Activated CD8-positive, alpha-beta memory T cell treated with anti-CD3 and anti-CD28 coated beads for 48 hours (primary cell): ENCODE results near the gene SELL.
A peak's percentile ranks its signal among the peaks of the same experiment; 100 is the strongest.
"Not testable (repeated sequence)": the region's sequence is repeated elsewhere in the genome, so short reads cannot be mapped to it uniquely, and the experiment has no call there.

ENCODE experiments used
- DNase-seq, 3 experiments: peaks; one replicate each; pipeline ENCODE4 v3.0.0-alpha.2; 2020; ENCODE audit warnings: low read depth in 2 of 3, low spot score in 2 of 3

Gene SELL

DNA sequence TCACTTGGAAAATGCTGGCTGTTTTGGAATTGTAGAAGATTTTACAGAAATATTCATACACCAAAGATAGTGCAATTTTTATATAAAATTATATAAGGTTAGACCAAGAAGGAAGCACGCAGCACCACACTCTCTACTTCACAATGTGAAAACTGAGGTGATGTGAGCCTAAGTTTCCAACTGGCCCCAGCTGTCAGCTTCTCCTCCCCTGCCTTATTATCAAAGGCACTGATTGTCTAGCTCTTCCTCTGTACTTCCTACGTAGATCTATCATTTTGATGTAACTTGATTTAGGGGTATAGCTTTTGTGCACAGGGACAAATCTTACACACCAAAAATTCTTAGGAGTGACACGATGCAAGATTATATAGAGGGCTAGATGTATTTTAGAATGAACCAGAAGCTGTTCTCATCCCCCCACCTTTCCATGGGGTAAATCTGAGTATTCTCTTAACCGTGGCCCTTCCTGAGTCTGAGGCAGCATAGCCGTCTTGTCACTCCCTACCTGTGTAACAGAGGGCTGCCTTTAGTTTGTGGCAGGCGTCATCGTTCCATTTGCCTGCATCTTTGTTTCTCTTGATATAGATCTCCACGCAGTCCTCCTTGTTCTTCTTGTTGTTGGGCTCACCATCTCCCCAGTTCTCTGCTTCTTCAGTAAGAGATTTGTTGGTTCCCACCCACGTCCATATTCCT is 3.4 kb downstream of the SELL start:
- no peak for DNase-seq

- DNase-seq, result no peak
Observed at GRCh38 chr1:169704797-169705196, 6.6 kb downstream of the SELL start.

- DNase-seq, result no peak
Observed at GRCh38 chr1:169701261-169702005, 10.0 kb downstream of the SELL start.

DNA sequence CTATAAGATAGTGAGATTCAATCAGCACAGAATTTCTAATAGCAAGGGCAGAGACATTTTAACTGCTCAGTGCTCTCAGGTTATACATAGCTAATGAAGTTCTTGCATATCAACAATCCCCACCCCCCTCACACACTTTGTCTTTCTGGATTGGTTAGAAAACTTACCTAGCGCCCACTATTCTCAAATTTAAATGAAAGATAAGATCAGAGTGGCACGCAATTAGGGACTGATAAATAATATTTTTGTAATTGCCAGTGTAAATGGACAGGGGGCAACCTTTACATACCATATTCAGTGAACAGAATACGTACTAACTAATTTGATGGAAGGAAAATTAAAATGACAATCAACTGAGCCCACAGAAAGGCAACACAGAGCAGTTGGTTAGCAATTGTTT is 11.7 kb downstream of the SELL start:
- no peak for DNase-seq

DNA sequence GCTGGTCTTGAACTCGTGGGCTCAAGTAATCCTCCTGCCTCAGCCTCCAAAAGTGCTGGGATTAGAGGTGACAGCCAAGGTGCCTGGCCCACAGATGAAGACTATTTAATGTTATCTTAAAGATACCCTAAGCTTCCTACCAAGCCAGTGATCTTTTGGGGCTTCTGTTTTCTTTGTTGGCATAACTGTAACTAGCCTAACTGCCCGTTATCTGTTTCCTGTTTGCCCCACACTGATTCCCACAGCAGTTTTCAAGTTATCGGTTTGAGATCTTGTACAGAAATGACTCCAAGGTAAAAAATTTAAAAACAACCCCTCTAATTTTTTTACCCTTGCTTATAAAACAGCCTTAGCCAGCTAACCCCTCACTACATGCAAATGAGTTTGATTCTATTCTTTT is 12.4 kb downstream of the SELL start:
- no peak for DNase-seq

DNA sequence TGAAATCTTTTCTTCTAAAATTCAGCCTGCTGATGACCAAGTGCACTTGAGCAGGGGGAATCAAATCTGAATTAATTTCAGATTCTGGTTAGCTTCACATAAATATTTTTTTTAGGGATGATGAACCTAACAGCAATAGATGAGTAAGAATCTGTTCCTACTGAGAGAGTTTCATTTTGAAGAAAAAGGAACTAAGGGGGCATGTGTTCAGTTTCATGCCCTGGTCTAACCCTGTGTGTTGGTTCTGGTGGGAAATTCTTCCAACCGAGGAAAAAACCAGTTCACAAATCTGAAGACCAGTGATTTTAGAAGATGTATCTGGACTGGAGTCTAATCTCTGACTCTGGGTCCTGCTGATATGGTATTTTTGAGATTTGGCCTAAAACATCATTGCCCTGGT is 13.7 kb downstream of the SELL start:
- DNase-seq, result no peak

GRCh38 chr1:169696273-169697100 is 14.9 kb downstream of the SELL start:
- no peak for DNase-seq

DNA sequence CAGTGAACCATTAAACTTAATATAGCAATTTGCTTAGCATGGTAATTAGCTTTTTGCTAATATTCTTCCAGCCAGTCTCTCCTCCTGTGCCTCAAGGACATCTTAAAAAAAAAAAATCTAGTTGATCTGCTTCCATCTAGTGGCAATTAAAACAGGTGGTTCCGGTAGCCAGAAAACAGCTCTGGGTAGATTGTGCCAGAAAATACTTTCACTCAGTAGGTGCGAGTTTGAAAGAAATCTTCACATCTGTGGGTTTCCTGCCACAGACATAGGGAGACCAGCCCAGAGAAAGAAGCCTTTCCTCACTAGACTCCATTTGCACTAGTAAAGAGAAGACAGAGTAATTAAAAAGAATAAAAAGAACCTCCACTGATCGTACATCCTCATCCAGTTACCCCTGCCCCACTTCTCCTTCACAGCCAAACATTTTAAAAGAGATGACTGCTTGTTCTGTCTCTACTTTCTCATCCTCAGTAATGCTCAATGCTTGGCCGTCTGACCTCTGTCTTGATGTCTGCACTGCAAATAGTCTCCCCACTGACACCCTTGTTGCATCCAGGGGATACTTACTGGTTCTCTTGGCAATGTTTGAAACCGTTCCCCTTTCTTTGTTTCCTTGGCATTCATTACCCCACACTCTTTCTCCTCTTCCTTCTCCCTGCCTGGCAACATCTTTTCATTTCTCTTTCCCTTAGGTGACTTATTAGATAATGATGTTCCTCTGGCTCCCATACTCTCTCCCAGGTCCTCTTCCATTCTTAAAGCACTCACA is 16.9 kb downstream of the SELL start:
- DNase-seq, result no peak

- no peak for DNase-seq
Observed at GRCh38 chr1:169692756-169693460, 18.5 kb downstream of the SELL start.

- no peak for DNase-seq
Observed at GRCh38 chr1:169690489-169690888, 20.9 kb downstream of the SELL start.

- DNase-seq, result no peak
Observed at GRCh38 chr1:169689395-169689794, 22.0 kb downstream of the SELL start.

- DNase-seq, result not testable (repeated sequence)
Observed at GRCh38 chr1:169688377-169688776, 23.0 kb downstream of the SELL start.

DNA sequence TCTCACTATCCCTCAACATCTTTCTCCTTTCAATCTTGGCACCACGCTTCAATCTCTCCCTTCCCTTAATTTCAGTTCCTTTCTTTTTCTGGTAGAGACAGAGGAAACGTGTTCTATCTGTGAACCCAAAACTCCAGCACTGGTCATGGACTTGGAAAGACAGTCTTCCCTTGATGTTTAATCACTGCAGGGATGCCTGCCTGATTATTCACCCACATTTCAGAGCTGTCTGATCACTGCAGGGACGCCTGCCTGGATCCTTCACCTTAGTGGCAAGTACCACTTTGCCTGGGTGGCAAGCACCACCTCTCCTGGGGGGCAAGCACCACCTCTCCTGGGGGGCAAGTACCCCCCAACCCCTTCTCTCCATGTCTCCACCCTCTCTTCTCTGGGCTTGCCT is 27.8 kb downstream of the SELL start:
- DNase-seq, result no peak

DNA sequence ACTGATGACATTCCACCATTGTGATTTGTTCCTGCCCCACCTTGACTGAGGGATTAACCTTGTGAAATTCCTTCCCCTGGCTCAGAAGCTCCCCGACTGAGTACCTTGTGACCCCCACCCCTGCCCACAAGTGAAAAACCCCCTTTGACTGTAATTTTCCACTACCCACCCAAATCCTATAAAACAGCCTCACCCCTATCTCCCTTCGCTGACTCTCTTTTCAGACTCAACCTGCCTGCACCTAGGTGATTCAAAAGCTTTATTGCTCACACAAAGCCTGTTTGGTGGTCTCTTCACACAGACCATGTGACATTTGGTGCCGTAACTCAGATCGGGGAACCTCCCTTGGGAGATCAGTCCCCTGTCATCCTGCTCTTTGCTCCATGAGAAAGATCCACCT is 28.3 kb downstream of the SELL start:
- not testable (repeated sequence) for DNase-seq

GRCh38 chr1:169682071-169682470 is 29.3 kb downstream of the SELL start:
- DNase-seq, result no peak

- DNase-seq, result no peak
Observed at GRCh38 chr1:169681140-169681539, 30.3 kb downstream of the SELL start.

DNA sequence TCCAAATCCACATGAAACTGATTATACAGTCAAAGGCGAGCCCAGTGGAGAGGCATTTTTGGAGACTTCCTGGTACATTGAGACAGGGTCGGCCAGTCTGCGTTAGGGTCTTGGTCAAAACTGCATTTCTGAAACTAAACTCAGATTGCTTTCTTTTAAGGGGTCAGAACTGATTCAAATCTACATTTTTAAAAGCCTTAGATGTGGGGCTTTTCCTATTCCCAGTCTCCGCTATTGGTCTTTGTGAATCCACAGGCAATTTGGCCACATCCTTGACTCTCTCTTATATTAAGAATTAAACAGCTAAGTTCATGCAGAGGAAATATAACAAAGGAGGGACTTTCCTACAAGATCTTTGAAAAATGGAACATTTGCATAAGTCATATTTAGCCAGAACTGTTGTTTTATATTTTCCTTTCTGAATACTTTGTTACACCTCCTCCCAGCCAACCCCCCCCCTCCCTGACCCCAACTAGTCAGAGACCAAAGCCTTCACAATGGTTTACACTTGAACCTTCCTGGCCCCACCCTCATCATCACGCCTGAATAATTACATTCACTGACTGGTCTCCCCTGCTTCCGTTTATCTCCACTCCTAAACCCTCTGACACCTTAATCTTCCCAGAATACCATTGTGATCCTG is 30.9 kb downstream of the SELL start:
- peak in 1 of 3 experiments; percentile 30 for DNase-seq

- DNase-seq, result no peak
Observed at GRCh38 chr1:169679692-169680091, 31.7 kb downstream of the SELL start.

GRCh38 chr1:169676001-169676400 is 35.4 kb downstream of the SELL start:
- DNase-seq, result no peak

GRCh38 chr1:169670836-169671235 is 40.6 kb downstream of the SELL start:
- no peak for DNase-seq
